H54 (cell line): ENCODE data around the gene PDE4D.

Experiments used
- DNase-seq: peaks from one replicate; pipeline ENCODE4 v3.0.0; 2011; ENCODE audit warnings: low spot score, mixed read lengths; ENCODE audit not compliant: insufficient read length
- FAIRE-seq: peaks from 3 replicates; lab custom pipeline; 2011; peaks lifted over from hg19 to GRCh38; lab: Jason Lieb, UNC
- POLR2A ChIP-seq: IDR thresholded peaks from 2 replicates; pipeline ENCODE4 v1.6.1; 2011; ENCODE audit warnings: low read depth, mild to moderate bottlenecking, low read length

Gene PDE4D

DNA sequence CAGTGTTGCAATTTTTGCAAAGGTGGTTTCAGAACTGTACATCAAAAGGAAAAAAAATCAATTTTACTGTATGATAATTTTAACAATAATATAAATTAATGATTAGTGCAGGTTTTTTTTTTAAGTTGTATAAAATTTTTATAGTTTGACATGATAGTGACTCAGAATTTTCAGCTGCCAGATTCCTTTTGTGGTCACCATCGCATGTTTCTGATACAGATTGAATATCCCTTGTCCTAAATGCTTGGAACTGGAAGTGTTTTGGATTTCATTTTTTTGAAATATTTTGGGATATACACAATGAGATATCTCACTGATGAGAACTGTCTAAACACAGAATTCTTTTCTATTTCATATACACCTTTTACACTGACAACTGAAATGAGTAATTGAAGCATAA is 949.3 kb downstream of the PDE4D start:
- FAIRE-seq = no peak

DNA sequence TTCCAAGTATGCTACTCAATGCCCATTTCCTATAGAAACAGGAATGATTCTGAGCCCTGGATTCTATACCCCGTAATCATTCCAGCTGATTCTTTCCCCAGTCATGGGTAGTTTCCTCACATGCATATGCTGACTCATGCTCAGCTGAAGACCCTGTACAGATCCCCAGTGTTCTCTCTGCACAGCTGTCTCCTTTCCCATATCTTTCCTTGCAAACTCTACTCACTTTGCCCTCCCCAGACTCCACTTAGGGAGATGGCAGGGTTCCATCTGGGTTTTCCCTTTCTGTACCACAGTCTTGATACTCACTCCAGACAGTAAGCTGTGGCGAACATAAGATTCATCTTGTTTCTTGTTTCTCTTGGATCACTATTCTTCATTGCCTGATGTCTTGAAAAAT is 953.1 kb downstream of the PDE4D start:
- no peak for TF ChIP-seq POLR2A
- FAIRE-seq (no peak), DNase-seq (no peak)

More for the DNA sequence above, 949.3 kb downstream of the PDE4D start:
- no peak for DNase-seq
- no peak for TF ChIP-seq POLR2A

- TF ChIP-seq POLR2A = no peak
- no peak for DNase-seq
- no peak for FAIRE-seq
Observed at GRCh38 chr5:58939664-58940063, 953.9 kb downstream of the PDE4D start.

- FAIRE-seq = no peak
- no peak for TF ChIP-seq POLR2A
- DNase-seq = no peak
Observed at GRCh38 chr5:58938563-58939424, 954.7 kb downstream of the PDE4D start.

GRCh38 chr5:58937031-58937681 is 956.4 kb downstream of the PDE4D start:
- FAIRE-seq (no peak), DNase-seq (no peak)
- TF ChIP-seq POLR2A = no peak

GRCh38 chr5:58934629-58935097 is 958.9 kb downstream of the PDE4D start:
- no peak for DNase-seq
- no peak for TF ChIP-seq POLR2A
- no peak for FAIRE-seq

- no peak for TF ChIP-seq POLR2A
- FAIRE-seq (no peak), DNase-seq (no peak)
Observed at GRCh38 chr5:58933891-58934628, 959.5 kb downstream of the PDE4D start.

DNA sequence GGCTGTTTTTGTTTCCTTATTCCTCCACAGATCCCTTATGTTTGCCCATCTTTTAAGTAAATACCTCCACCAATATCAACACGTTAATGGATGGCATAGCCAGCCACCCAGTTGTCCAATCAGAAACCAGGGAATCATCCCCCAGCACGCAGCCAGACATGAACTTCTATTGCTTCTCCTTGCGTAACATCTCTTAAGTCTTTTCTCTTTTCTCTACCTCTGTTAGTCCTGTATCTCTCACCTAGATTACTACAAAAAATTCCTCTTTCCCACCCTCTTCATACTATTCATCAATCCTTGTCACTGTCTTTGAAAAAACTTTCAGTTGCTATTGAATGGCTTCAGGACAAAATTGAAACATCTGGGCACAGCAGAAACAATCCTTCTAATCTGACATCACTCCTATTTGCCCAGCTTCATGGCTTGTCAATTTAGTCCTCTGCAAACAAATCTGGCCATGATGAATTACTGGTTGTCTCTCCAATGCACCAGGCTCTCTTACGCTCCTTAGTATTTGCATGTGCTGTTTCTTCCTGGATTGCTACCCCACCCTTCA is 961.4 kb downstream of the PDE4D start:
- no peak for DNase-seq
- FAIRE-seq = no peak
- no peak for TF ChIP-seq POLR2A

DNA sequence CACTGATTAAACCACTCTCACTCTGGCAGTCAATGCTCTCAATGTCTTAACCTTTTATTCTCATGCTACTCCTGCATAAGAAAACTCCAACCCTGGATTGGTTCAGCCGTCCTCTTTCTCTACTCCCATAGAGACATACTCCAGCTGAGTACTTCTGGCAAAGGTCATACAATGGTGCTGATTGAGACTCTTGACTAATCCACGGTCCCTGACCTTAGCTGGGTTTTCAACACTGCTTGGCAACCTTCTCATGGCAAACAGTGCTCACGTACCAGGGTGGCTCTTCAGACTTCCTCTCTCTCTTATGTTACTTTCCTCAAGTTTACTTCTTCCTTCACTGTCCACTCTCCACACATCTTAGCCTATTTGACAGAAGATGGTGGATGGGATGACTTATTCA is 963.0 kb downstream of the PDE4D start:
- FAIRE-seq = no peak
- TF ChIP-seq POLR2A = no peak
- DNase-seq = no peak

- FAIRE-seq (no peak), DNase-seq (no peak)
- no peak for TF ChIP-seq POLR2A
Observed at GRCh38 chr5:58929726-58930125, 963.8 kb downstream of the PDE4D start.

DNA sequence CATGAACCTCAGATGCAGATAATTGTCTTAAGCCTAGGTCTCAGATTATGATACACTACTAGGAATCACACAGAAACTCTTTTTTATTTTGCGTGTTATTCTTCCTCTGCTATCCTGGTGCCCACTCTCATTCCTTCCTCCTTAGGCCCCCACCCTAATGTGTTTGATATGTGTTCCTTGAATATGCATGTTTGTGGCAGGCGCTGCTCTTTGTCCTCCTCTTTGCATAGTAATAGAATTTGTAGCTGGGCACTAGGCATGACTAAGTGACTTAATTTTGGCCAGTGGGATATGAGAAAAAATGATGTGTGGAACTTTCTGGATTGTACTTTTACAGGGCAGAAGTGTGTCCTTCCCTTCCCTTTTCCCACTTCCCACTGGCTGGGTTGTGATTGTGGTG is 965.6 kb downstream of the PDE4D start:
- no peak for TF ChIP-seq POLR2A
- FAIRE-seq (no peak), DNase-seq (no peak)

GRCh38 chr5:58927181-58927580 is 966.3 kb downstream of the PDE4D start:
- DNase-seq = no peak

GRCh38 chr5:58926541-58926935 is 967.0 kb downstream of the PDE4D start:
- no peak for DNase-seq
- no peak for TF ChIP-seq POLR2A
- FAIRE-seq = no peak

More at GRCh38 chr5:58927181-58927580, 966.3 kb downstream of the PDE4D start:
- TF ChIP-seq POLR2A = no peak
- FAIRE-seq = no peak
